ENCODE measurements around the gene NEAT1.

DNA sequence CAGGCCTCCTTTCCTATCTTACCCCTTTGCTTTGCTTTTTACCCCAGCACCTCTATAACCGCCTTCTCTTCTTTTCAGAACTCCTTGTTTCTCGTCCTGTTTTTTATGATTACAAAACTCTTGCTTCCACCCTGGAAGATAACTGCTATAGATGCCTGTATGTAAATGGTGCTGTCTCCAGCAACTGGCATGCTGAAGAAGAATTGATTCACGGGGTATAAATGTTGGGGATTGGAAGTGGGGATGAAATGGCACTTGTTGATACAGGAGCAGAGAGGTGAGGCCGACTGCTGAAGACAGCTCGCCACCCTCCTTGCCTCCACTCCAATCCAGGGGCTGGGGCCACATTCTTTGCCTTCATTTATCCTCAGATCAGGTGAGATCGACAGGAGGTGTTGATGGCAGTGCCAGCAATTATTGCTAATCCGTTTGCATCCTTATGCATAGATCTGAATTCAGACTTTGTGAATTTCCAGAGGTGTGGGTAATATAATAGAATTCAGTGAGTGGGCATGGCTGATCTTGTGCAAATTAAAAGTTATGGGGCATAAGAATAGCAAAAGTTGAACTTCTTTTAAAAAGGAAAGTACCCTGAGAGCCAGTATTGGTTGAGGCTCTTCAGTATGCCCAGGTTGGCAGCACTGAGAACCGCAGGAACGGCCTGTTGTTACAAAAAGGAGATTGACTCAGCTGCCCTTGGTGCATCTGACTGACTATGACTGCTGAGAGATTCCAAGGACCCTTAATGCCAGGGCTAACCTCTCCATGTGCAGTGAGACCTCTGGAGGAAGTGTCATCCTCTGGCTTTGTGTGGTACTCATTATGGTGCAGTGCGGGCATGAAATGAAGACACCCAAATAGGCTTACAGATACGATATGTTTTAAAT lies 5.3 kb downstream of the NEAT1 start:
- TF ChIP-seq, protein P1, sequence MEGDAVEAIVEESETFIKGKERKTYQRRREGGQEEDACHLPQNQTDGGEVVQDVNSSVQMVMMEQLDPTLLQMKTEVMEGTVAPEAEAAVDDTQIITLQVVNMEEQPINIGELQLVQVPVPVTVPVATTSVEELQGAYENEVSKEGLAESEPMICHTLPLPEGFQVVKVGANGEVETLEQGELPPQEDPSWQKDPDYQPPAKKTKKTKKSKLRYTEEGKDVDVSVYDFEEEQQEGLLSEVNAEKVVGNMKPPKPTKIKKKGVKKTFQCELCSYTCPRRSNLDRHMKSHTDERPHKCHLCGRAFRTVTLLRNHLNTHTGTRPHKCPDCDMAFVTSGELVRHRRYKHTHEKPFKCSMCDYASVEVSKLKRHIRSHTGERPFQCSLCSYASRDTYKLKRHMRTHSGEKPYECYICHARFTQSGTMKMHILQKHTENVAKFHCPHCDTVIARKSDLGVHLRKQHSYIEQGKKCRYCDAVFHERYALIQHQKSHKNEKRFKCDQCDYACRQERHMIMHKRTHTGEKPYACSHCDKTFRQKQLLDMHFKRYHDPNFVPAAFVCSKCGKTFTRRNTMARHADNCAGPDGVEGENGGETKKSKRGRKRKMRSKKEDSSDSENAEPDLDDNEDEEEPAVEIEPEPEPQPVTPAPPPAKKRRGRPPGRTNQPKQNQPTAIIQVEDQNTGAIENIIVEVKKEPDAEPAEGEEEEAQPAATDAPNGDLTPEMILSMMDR (IDR thresholded peaks at IDR 0.05) = no peak
- peak; percentile 75 for TF ChIP-seq POLR2A (IDR thresholded peaks at IDR 0.05)
